GM19468 (cell line): Measurements from ENCODE around the gene PARL.

Experiments
- ATAC-seq: cut with Tn5 transposase; IDR thresholded peaks from one replicate; pipeline ENCODE4 v1.9.1; 2021; ENCODE audit warnings: mild to moderate bottlenecking, moderate library complexity, moderate number of reproducible peaks; ENCODE audit not compliant: unreplicated experiment; ENCODE audit errors: extremely low read depth

The PARL gene

GRCh38 chr3:183868796-183869195 lies 15.9 kb downstream of the PARL start:
- no peak for ATAC-seq

DNA sequence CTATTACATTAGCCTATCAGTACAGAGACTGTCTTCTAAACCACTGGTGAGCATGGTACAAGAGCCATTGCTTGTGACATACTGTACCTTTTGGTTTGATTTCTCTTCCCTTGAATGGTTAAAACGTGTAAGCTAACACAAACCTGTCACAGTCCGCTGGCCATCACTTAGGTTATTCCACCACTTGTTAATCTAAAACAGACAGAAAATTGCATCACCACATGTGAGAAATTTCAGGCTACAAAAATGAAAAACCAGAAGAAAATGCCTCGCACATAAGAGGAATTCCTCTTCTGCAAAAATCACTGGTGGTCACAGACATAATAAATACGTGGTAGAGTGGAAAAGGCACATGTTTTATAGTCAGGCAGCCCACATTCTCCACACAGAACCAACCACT lies 22.1 kb downstream of the PARL start:
- no peak for ATAC-seq

- ATAC-seq = no peak
These were observed 26.8 kb downstream of the PARL start for GRCh38 chr3:183857863-183858262.

DNA sequence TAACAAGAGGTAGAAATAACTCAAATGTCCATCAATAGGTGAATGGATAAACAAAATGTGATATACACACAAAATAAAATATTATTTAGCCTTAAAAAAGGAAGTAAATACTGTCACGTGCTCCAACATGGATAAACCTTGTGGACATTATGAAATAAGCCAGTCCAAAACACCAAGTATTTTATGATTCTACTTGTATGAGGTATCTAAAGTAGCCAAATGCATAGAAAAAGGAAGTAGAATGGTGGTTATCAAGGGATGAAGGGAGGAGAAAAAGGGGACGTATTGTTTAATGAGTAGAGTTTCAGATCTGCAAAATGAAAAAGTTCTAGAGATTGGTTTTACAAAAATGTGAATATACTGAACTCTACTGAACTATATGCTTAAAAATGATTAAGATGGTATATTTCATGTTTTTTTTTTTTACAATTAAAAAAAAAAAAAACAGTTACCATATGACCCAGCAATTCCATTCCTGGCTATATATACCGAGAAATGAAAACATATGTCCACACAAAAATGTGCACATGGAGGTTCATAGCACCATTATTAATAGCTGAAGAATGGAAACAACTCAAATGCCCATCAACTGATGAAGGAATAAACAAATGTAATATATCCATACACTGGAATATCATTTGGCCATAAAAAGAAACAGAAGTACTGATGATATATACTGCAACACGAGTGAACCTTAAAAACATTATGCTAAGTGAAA lies 30.2 kb downstream of the PARL start:
- ATAC-seq = no peak

- no peak for ATAC-seq
These were observed 38.9 kb downstream of the PARL start for GRCh38 chr3:183845608-183846288.

GRCh38 chr3:183845090-183845489 lies 39.6 kb downstream of the PARL start:
- no peak for ATAC-seq

DNA sequence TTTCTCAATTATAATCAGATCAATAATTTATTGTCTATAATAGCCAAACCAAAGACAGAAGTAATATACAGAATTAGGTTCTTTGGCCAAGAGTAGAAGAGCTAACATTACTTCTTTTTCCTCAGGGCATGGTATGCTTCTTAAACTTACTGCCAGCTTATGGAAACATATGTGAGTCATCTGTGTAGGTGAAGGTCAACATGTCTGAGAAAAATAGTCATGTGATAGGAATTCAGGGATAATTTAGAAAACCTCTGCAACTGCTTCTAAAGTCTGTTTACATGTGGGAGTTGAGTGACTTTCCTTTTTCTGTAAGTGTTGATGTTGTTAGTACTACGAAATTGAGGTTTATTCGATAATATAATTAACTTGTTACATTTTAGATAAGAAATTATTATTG lies 40.1 kb downstream of the PARL start:
- ATAC-seq = no peak

GRCh38 chr3:183839751-183840150 lies 44.9 kb downstream of the PARL start:
- no peak for ATAC-seq

- ATAC-seq = no peak
These were observed 46.8 kb downstream of the PARL start for GRCh38 chr3:183837894-183838293.

GRCh38 chr3:183837390-183837789 lies 47.3 kb downstream of the PARL start:
- no peak for ATAC-seq

GRCh38 chr3:183833516-183833915 lies 51.2 kb downstream of the PARL start:
- ATAC-seq = no peak

GRCh38 chr3:183830187-183830586 lies 54.5 kb downstream of the PARL start:
- no peak for ATAC-seq

GRCh38 chr3:183829466-183829865 lies 55.2 kb downstream of the PARL start:
- no peak for ATAC-seq

- ATAC-seq = no peak
These were observed 56.2 kb downstream of the PARL start for GRCh38 chr3:183828538-183828870.

GRCh38 chr3:183827809-183828537 lies 56.7 kb downstream of the PARL start:
- no peak for ATAC-seq

- no peak for ATAC-seq
These were observed 58.0 kb downstream of the PARL start for GRCh38 chr3:183826448-183827250.

- no peak for ATAC-seq
These were observed 59.1 kb downstream of the PARL start, which contains the start of gene MAP6D1 for GRCh38 chr3:183825456-183826161. Gene MAP6D1 (minus strand): TSS chr3:183825577. CDS start chr3:183825547, 30 bp downstream.

DNA sequence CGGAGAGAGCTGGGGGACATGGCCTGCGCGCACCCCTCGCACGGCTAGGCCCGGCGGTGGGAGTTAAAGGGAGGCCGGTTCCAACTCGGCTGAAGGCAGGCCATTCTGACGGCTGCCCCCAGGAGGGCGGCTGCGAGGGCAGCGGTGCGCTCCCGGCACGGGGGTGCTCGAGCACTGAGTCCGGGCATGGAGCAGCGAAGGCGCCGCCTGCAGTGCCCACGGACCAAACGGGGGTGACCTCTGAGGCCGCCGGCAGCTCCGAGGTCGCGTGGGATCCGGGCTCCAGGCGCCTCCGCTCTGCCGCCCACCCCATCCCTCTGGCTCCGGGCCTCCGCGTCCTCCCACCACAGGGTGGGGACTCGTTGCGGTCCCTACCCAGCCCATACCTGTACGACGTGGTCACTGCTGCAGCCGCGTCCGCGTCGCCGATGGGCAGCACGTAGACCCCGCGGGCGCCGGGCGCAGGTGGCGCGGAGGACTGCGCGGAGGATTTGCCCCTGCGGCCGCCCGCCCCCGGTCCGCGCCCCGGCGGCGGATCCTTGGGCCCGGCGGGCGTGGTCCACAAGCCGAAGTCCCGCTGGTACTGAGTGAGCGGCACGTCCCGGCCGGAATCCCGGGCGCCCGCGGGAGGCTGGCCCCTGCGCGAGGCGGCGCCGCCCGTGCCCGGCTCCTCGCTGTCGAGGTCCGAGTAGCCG lies 59.8 kb downstream of the PARL start:
- ATAC-seq = no peak

GRCh38 chr3:183823963-183824362 lies 60.7 kb downstream of the PARL start:
- no peak for ATAC-seq
